Measurements from ENCODE around the gene RGS16. TPM values are rescaled to one million over a fixed set of nuclear protein-coding genes. Genes with fewer than 3 reads are reported as not detected.

The RGS16 gene
- total RNA-seq, 1 experiment from 2014 or later: not detected

- POLR2A ChIA-PET (ENCODE audit: unreplicated experiment): no interaction called here
- H3K9me2 ChIP-seq (ENCODE audit: insufficient read depth): no peaks in the 10 kb centered on the region
- CTCF ChIA-PET: no interaction called here
- peaks cover 11% of the 10 kb centered on the region; the same call in 1 of the 2 replicates for H3F3A ChIP-seq (ENCODE audit: insufficient read depth, low read depth)
- H4K20me1 ChIP-seq (ENCODE audit: insufficient read depth): no peaks in the 10 kb centered on the region
- no peak overlapping the region for H2AFZ ChIP-seq
- no peak overlapping the region for H3K4me3 ChIP-seq
- no peaks in the 10 kb centered on the region for H3K9me3 ChIP-seq (ENCODE audit: insufficient read depth, low read depth)
- BruUV-seq (replicated peaks): no TSS peak
- H3K79me2 ChIP-seq (ENCODE audit: low read depth): no peaks in the 10 kb centered on the region
- H3K27me3 ChIP-seq (ENCODE audit: insufficient read depth, low read depth): no peaks in the 10 kb centered on the region
- TF ChIP-seq EZH2 (IDR thresholded peaks at IDR 0.05; ENCODE audit: low read depth): no peak
- TF ChIP-seq, protein P1, sequence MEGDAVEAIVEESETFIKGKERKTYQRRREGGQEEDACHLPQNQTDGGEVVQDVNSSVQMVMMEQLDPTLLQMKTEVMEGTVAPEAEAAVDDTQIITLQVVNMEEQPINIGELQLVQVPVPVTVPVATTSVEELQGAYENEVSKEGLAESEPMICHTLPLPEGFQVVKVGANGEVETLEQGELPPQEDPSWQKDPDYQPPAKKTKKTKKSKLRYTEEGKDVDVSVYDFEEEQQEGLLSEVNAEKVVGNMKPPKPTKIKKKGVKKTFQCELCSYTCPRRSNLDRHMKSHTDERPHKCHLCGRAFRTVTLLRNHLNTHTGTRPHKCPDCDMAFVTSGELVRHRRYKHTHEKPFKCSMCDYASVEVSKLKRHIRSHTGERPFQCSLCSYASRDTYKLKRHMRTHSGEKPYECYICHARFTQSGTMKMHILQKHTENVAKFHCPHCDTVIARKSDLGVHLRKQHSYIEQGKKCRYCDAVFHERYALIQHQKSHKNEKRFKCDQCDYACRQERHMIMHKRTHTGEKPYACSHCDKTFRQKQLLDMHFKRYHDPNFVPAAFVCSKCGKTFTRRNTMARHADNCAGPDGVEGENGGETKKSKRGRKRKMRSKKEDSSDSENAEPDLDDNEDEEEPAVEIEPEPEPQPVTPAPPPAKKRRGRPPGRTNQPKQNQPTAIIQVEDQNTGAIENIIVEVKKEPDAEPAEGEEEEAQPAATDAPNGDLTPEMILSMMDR (conservative IDR thresholded peaks at IDR 0.05): no peak
- no peak overlapping the region for H3K27ac ChIP-seq
- intact Hi-C loops (cut with micrococcal nuclease; ENCODE audit: unreplicated experiment): loop anchor here (5.0 kb wide), 1 partner anchor 187 kb away; no protein-coding TSS in a partner anchor
- H3K4me1 ChIP-seq (replicated peaks; ENCODE audit: insufficient read depth): peaks cover 12% of the 10 kb centered on the region
- no peak overlapping the region for H3K4me2 ChIP-seq
- no peak for DNase-seq
- H3K36me3 ChIP-seq (ENCODE audit: low read depth): no peaks in the 10 kb centered on the region
These were observed 19.4 kb downstream of the RGS16 start for GRCh38 chr1:182584746-182585145.

- Histone ChIP-seq H3K9me2 (ENCODE audit: insufficient read depth) (no peaks in the 10 kb centered on the region), H3K79me2 (ENCODE audit: low read depth) (no peaks in the 10 kb centered on the region), H3K4me1 (replicated peaks; ENCODE audit: insufficient read depth) (peaks cover 9% of the 10 kb centered on the region), H3K27me3 (ENCODE audit: insufficient read depth, low read depth) (no peaks in the 10 kb centered on the region), H4K20me1 (ENCODE audit: insufficient read depth) (no peaks in the 10 kb centered on the region), H3K4me2 (no peak overlapping the region), H2AFZ (no peak overlapping the region), H3K4me3 (no peak overlapping the region), H3K27ac (no peak overlapping the region), H3F3A (ENCODE audit: insufficient read depth, low read depth) (peaks cover 5% of the 10 kb centered on the region; the same call in 1 of the 2 replicates), H3K9me3 (ENCODE audit: insufficient read depth, low read depth) (no peaks in the 10 kb centered on the region), H3K36me3 (ENCODE audit: low read depth) (no peaks in the 10 kb centered on the region)
- ChIA-PET CTCF (no interaction called here), POLR2A (ENCODE audit: unreplicated experiment) (no interaction called here)
- intact Hi-C loops (cut with micrococcal nuclease; ENCODE audit: unreplicated experiment): no loop called here
- no peak for DNase-seq
- no peak for TF ChIP-seq EZH2 (IDR thresholded peaks at IDR 0.05; ENCODE audit: low read depth)
- TF ChIP-seq, protein P1 (conservative IDR thresholded peaks at IDR 0.05): no peak
- BruUV-seq (replicated peaks): no TSS peak
These were observed 23.5 kb downstream of the RGS16 start for GRCh38 chr1:182580736-182581135.

DNA sequence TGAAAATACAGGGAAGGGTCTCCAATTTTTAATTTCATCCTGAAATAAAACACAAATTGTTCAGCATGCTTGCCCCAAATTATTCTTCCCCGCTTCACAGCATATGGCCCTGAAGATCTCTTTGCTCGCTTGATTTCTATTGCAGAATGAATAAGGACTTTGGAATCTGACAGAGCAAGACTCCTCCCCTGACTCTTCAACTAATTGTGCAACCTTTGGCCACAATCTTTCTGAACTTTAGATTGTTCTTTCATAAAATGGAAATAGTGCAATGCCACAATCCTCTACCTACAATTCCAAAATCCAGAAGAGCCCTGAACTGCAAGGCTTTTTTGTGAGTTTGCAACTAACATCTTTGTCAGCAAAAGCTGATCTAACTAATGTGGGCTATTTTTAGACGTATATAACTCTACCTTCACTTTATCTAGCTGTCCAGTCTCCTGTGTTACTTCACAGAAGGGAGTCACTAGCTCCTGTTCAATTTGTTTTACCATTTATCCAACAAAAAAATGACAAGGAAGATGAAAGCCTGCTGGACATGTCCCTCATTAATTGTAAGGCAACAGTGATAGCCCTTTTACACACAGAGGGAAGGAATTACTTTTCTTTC lies 28.5 kb downstream of the RGS16 start:
- no peak overlapping the region for H3K4me3 ChIP-seq
- intact Hi-C loops (cut with micrococcal nuclease; ENCODE audit: unreplicated experiment): no loop called here
- DNase-seq: peak; percentile 27 to 81
- H3K4me1 ChIP-seq (replicated peaks; ENCODE audit: insufficient read depth): peaks cover 20% of the 10 kb centered on the region
- H4K20me1 ChIP-seq (ENCODE audit: insufficient read depth): no peaks in the 10 kb centered on the region
- no peaks in the 10 kb centered on the region for H3K27me3 ChIP-seq (ENCODE audit: insufficient read depth, low read depth)
- BruUV-seq (replicated peaks): no TSS peak
- H3K9me3 ChIP-seq (ENCODE audit: insufficient read depth, low read depth): no peaks in the 10 kb centered on the region
- ChIA-PET CTCF (no interaction called here), POLR2A (ENCODE audit: unreplicated experiment) (interaction anchor here (0.5 kb wide), 1 partner anchor 1447 kb away, joined by 4 read pairs; no protein-coding TSS in a partner anchor)
- no peaks in the 10 kb centered on the region for H3K9me2 ChIP-seq (ENCODE audit: insufficient read depth)
- TF ChIP-seq EZH2 (IDR thresholded peaks at IDR 0.05; ENCODE audit: low read depth): no peak
- TF ChIP-seq, protein P1 (conservative IDR thresholded peaks at IDR 0.05): no peak
- no peak overlapping the region for H2AFZ ChIP-seq
- peaks cover 3% of the 10 kb centered on the region; the same call in 1 of the 2 replicates for H3K36me3 ChIP-seq (ENCODE audit: low read depth)
- peak overlapping the region; percentile 53 for H3K27ac ChIP-seq
- H3K79me2 ChIP-seq (ENCODE audit: low read depth): no peaks in the 10 kb centered on the region
- H3K4me2 ChIP-seq: peak overlapping the region; percentile 69
- H3F3A ChIP-seq (ENCODE audit: insufficient read depth, low read depth): peaks cover 13% of the 10 kb centered on the region; the same call in 1 of the 2 replicates
